Stomach (tissue), 9 donors: Measurements from ENCODE around the gene CACNA2D3. TPM values are rescaled to one million over a fixed set of nuclear protein-coding genes. Genes with fewer than 3 reads are reported as not detected.

Experiments used
- DNase-seq, 2 donors: peaks; one replicate each; pipeline versions ENCODE4 v3.0.0 to v3.0.0-alpha.2; 2013 to 2019
- H3K27ac ChIP-seq, 5 donors: fragments of 200-600 bp in 4 of 5; sonication (generic) in 4 of 5; one replicate each; pipeline ENCODE4 v1.5.1; 2013 to 2019; ENCODE audit warnings: mild to moderate bottlenecking in 1 of 5, moderate library complexity in 1 of 5
- H3K27me3 ChIP-seq, 3 donors: fragments of 200-600 bp; sonication (generic); one replicate each; pipeline ENCODE4 v1.5.1; 2017 to 2019; ENCODE audit warnings: mixed run types in 1 of 3
- H3K36me3 ChIP-seq, 4 donors: fragments of 200-600 bp; sonication (generic); 1 replicate in 3 of 4; 2 replicates in 1 of 4; pipeline ENCODE4 v1.5.1; 2016 to 2019
- H3K4me1 ChIP-seq, 4 donors: fragments of 200-600 bp; sonication (generic); one replicate each; pipeline ENCODE4 v1.5.1; 2016 to 2019
- H3K4me3 ChIP-seq, 4 donors: fragments of 200-600 bp; sonication (generic) in 3 of 4; one replicate each; pipeline ENCODE4 v1.5.1; 2016 to 2019; ENCODE audit warnings: mild to moderate bottlenecking in 1 of 4
- H3K9me3 ChIP-seq, 4 donors: fragments of 200-600 bp; sonication (generic); one replicate each; pipeline ENCODE4 v1.5.1; 2016 to 2019
- CTCF ChIP-seq, 7 experiments: fragments of 450-650 bp in 4 of 7; fragments of 200-600 bp in 3 of 7; sonication (generic) in 3 of 7; IDR thresholded peaks; one replicate each; pipeline ENCODE4 v1.5.1; 2016 to 2019; ENCODE audit warnings: antibody characterized with exemption in 7 of 7, control low read depth in 2 of 7, mild to moderate bottlenecking in 1 of 7
- EP300 ChIP-seq: sonication (generic); formaldehyde crosslinking; IDR thresholded peaks from one replicate; pipeline ENCODE4 v1.6.1; 2017; ENCODE audit warnings: antibody characterized with exemption
- POLR2A ChIP-seq, 4 donors: fragments of 450-650 bp; IDR thresholded peaks; one replicate each; pipeline ENCODE4 v1.6.1; 2016; ENCODE audit warnings: antibody characterized with exemption in 4 of 4, control low read depth in 2 of 4, mild to moderate bottlenecking in 1 of 4, moderate library complexity in 1 of 4
- POLR2AphosphoS5 ChIP-seq, 3 donors: sonication (generic); formaldehyde crosslinking; IDR thresholded peaks; one replicate each; pipeline ENCODE4 v1.6.1; 2016; ENCODE audit warnings: antibody characterized with exemption in 3 of 3
- WGBS, 5 donors: extraction: QIAGEN DNeasy Blood & Tissue Kit in 3 of 5; methylation state at CpG; one replicate each; pipeline versions ENCODE4 v1.1.5 to v1.1.7; 2013 to 2018; 5-methylcytosine and 5-hydroxymethylcytosine counted together
- intact Hi-C: fragments of 100-400 bp; cut with DNase I; formaldehyde crosslinking; loops from one replicate; pipeline ENCODE4 v1.15.1; 2023; ENCODE audit warnings: low total_unique reads
- polyA plus RNA-seq, 3 donors: library from polyadenylated mRNA; stranded (reverse); fragments of 200-250 nt; gene quantifications; one replicate each; pipeline ENCODE4 v1.2.3, GENCODE V29; 2013
- total RNA-seq, 5 donors: library from RNA; depleted of rRNA; stranded (reverse); fragments of >200 nt; gene quantifications; one replicate each; pipeline versions ENCODE4 v1.1.0 to v1.2.3, GENCODE V29; 2014 to 2016
- donor health status: healthy with polysubstance abuse.
- donor health status: Bipolar disorder and iron deficiency.
- donor health status: healthy.

Gene CACNA2D3
- total and polyA plus RNA-seq, 8 donors, result 0.56 to 54.0 (median 2.9) TPM; not detected in 1

GRCh38 chr3:55119268-55119667 lies 996.9 kb downstream of the CACNA2D3 start:
- DNase-seq, result no peak
- Histone ChIP-seq H3K4me1 (no peaks in the 10 kb centered on the region), H3K27me3 (no peaks in the 10 kb centered on the region), H3K4me3 (no peak overlapping the region), H3K9me3 (no peaks in the 10 kb centered on the region), H3K27ac (no peak overlapping the region), H3K36me3 (no peaks in the 10 kb centered on the region)
- TF ChIP-seq EP300, result no peak
- TF ChIP-seq CTCF (IDR thresholded peaks at IDR 0.05), result no peak
- TF ChIP-seq POLR2A (IDR thresholded peaks at IDR 0.05), result no peak
- no peak for TF ChIP-seq POLR2AphosphoS5 (IDR thresholded peaks at IDR 0.05)
- intact Hi-C loops, result no loop called here
- WGBS, 5 donors, result 84 to 89% (median 87%) methylated on average over 4 of the region's 4 CpGs

GRCh38 chr3:55122312-55122711 lies 1000.0 kb downstream of the CACNA2D3 start:
- H3K27me3 ChIP-seq, result no peaks in the 10 kb centered on the region
- DNase-seq, result no peak
- H3K4me1 ChIP-seq, result no peaks in the 10 kb centered on the region
- WGBS, 5 donors, result 65 to 73% (median 70%) methylated on average over 2 of the region's 2 CpGs
- no peak overlapping the region for H3K4me3 ChIP-seq
- TF ChIP-seq CTCF (IDR thresholded peaks at IDR 0.05) (no peak), POLR2A (IDR thresholded peaks at IDR 0.05) (no peak), POLR2AphosphoS5 (IDR thresholded peaks at IDR 0.05) (no peak), EP300 (no peak)
- H3K27ac ChIP-seq, result no peak overlapping the region
- no peaks in the 10 kb centered on the region for H3K9me3 ChIP-seq
- intact Hi-C loops, result no loop called here
- H3K36me3 ChIP-seq, result no peaks in the 10 kb centered on the region

Other genes with a start within 250 kb of the CACNA2D3 start
- gene ACTR8, start 240.4 kb upstream of the CACNA2D3 start, total RNA-seq, result 100 to 1,000 TPM in 1 of 5 donors, 10 to 100 TPM in 4; 12.5 to 171 (median 25.5) TPM
- gene ACTR8, start 240.4 kb upstream of the CACNA2D3 start, polyA plus RNA-seq, result 1 to 10 TPM; 6.7 to 9.6 (median 8.3) TPM
- 100 to 1,000 TPM in 1 of 5 donors, 10 to 100 TPM in 4; 19.4 to 143 (median 53.1) TPM for gene SELENOK, start 230.7 kb upstream of the CACNA2D3 start, total RNA-seq
- 10 to 100 TPM; 83.1 to 92.9 (median 83.9) TPM for gene SELENOK, start 230.7 kb upstream of the CACNA2D3 start, polyA plus RNA-seq